ENCODE measurements around the gene ZNF529. TPM values are rescaled to one million over a fixed set of nuclear protein-coding genes. Genes with fewer than 3 reads are reported as not detected.

ZNF529 gene
- total RNA-seq, 1 experiment from 2014 or later: 16.9 TPM

GRCh38 chr19:36605101-36605876, 32.2 kb upstream of the ZNF529 start, which contains the start of gene ZNF382:
ZNF382 (plus strand) TSS chr19:36605313; CDS start chr19:36609915, 4,602 bp downstream.
- no peak within 1 kb of the TSS for H4K5ac ChIP-seq (ENCODE audit: insufficient read length, low read depth, low read length)
- no peak within 1 kb of the TSS for H4K8ac ChIP-seq (replicated peaks; ENCODE audit: insufficient read length, low read depth, low read length)
- Mint-ChIP-seq H3K27ac (peak within 1 kb of the TSS in 2 of 3 experiments; percentile 2 to 37; a peak in 2 of 7 replicates), H3K4me1 (peaks cover 12 to 13% of the 10 kb centered on the region in 2 experiments), H3K9me3 (peaks cover 0 to 10% of the 10 kb centered on the region in 2 experiments; a peak in 3 of 5 replicates), H3K4me3 (peak within 1 kb of the TSS; percentile 80 to 88), H3K36me3 (ENCODE audit: insufficient read depth in 1 of 3, low read depth in 3 of 3) (peaks cover 14 to 21% (median 15%) of the 10 kb centered on the region in 3 experiments), H3K27me3 (ENCODE audit: low read depth) (peaks cover 8% of the 10 kb centered on the region)
- H3K4ac ChIP-seq (ENCODE audit: low read depth, low read length): no peak within 1 kb of the TSS
- H3K27me3 ChIP-seq (ENCODE audit: insufficient read depth, low read length): no peaks in the 10 kb centered on the region
- H3K9me3 ChIP-seq (ENCODE audit: control insufficient read depth, low read depth, low read length): no peaks in the 10 kb centered on the region
- peak within 1 kb of the TSS; percentile 67; the same call in 1 of the 2 replicates for H3K14ac ChIP-seq (ENCODE audit: insufficient read depth, low read length)
- no peaks in the 10 kb centered on the region for H3K79me2 ChIP-seq (ENCODE audit: insufficient read depth, low read length)
- H2BK20ac ChIP-seq (ENCODE audit: low read depth, low read length, poor library complexity, severe bottlenecking): no peak within 1 kb of the TSS
- H2AFZ ChIP-seq (ENCODE audit: low read length): no peak within 1 kb of the TSS
- no peak within 1 kb of the TSS for H3K56ac ChIP-seq (ENCODE audit: insufficient read length, low read depth, low read length)
- no peak within 1 kb of the TSS for H3K27ac ChIP-seq (ENCODE audit: insufficient read length, low read depth, low read length)
- WGBS (ENCODE audit: extremely low coverage, insufficient read length, low lambda C conversion rate): no CpG with 5 or more reads among the region's 73 CpGs
- no peak within 1 kb of the TSS for H3K23ac ChIP-seq (ENCODE audit: insufficient read length, low read depth, low read length)
- no peak within 1 kb of the TSS for H2BK15ac ChIP-seq (ENCODE audit: low read depth, low read length)
- H3K4me1 ChIP-seq (ENCODE audit: insufficient read depth, low read length): no peaks in the 10 kb centered on the region; the same call in 1 of the 2 replicates
- H3K9ac ChIP-seq (ENCODE audit: extremely low read depth, insufficient read length, low read length): peak within 1 kb of the TSS; percentile 20
- H3K23me2 ChIP-seq (ENCODE audit: insufficient read length, low read depth, low read length, poor library complexity, severe bottlenecking): no peaks in the 10 kb centered on the region
- H3K18ac ChIP-seq (ENCODE audit: insufficient read length, low read depth, low read length): no peak within 1 kb of the TSS
- H3K79me1 ChIP-seq (ENCODE audit: insufficient read depth, low read depth, low read length, poor library complexity, severe bottlenecking): no peaks in the 10 kb centered on the region
- no peak within 1 kb of the TSS for H2BK120ac ChIP-seq (ENCODE audit: low read depth, low read length, poor library complexity, severe bottlenecking)
- H4K91ac ChIP-seq (ENCODE audit: insufficient read length, low read depth, low read length): no peak within 1 kb of the TSS
- DNase-seq: peak; percentile 64
- H3T11ph ChIP-seq (ENCODE audit: low read length): no peak within 1 kb of the TSS
- H2BK12ac ChIP-seq (ENCODE audit: insufficient read length, low read depth, low read length): no peak within 1 kb of the TSS
- H2AK5ac ChIP-seq (ENCODE audit: insufficient read length, low read length): no peak within 1 kb of the TSS
- no peak within 1 kb of the TSS for H2BK5ac ChIP-seq (ENCODE audit: insufficient read length, low read length)
- H4K20me1 ChIP-seq (ENCODE audit: control insufficient read depth, insufficient read depth, insufficient read length): no peaks in the 10 kb centered on the region
- TF ChIP-seq CTCF (conservative IDR thresholded peaks at IDR 0.05): no peak
- H3K4me2 ChIP-seq (ENCODE audit: insufficient read depth, insufficient read length, low read length): peak within 1 kb of the TSS; percentile 79

Measured in H9 (cell line).